GM12878 (cell line): ENCODE data around the gene RAB30. TPM values are rescaled to one million over a fixed set of nuclear protein-coding genes. Genes with fewer than 3 reads are reported as not detected.

ENCODE experiments used
- ATAC-seq: fragments of 200-7000 bp; cut with Tn5 transposase; 3 replicates; pipeline ENCODE4 v1.9.1; 2020; ENCODE audit warnings: mild to moderate bottlenecking, moderate library complexity
- BruUV-seq: library from RNA; stranded (reverse); fragments of 400-500 nt; replicated peaks from 2 replicates; lab custom pipeline; 2021; lab: Mats Ljungman, UMichigan
- CTCF ChIA-PET: fragments of 300-600 bp; sonication (Branson Sonifier 250); formaldehyde crosslinking; extraction: SDS; loops from one replicate; lab custom pipeline; 2021; ENCODE audit warnings: inconsistent platforms; lab: Yijun Ruan, JAX
- POLR2A ChIA-PET: fragments of 350-600 bp; formaldehyde crosslinking; extraction: SDS; loops from one replicate; lab custom pipeline; 2021; ENCODE audit warnings: inconsistent platforms; lab: Charles Lee
- RAD21 ChIA-PET: fragments of 300-600 bp; sonication (Branson Sonifier 250); formaldehyde crosslinking; loops from one replicate; lab custom pipeline; 2023; ENCODE audit warnings: antibody characterized with exemption; ENCODE audit not compliant: unreplicated experiment; lab: Charles Lee
- SMC1A ChIA-PET: fragments of 300-600 bp; sonication (Branson Sonifier 250); formaldehyde crosslinking; loops from one replicate; lab custom pipeline; 2023; ENCODE audit not compliant: unreplicated experiment, uncharacterized antibody; lab: Charles Lee
- DNase-seq: peaks from one replicate; pipeline ENCODE4 v3.0.0-alpha.2; 2011; ENCODE audit warnings: low read depth, low spot score
- FAIRE-seq: peaks from 3 replicates; lab custom pipeline; 2011; peaks lifted over from hg19 to GRCh38; lab: Jason Lieb, UNC
- H2AFZ ChIP-seq: 2 replicates; pipeline ENCODE4 v1.6.0; 2011; ENCODE audit warnings: low read depth, low read length, control low read depth; ENCODE audit not compliant: control insufficient read depth
- H3K27ac ChIP-seq: 2 replicates; pipeline ENCODE4 v1.5.1; 2011; ENCODE audit warnings: control low read depth; ENCODE audit not compliant: control insufficient read depth, insufficient read depth
- H3K27me3 ChIP-seq, 2 experiments: replicated peaks in 1 of 2; 2 replicates each; pipeline versions ENCODE4 v1.6.0 to v1.6.1; 2011; ENCODE audit warnings: low read length in 1 of 2; ENCODE audit not compliant: control insufficient read depth in 2 of 2, insufficient read depth in 2 of 2
- H3K36me3 ChIP-seq, 2 experiments: 2 replicates each; pipeline ENCODE4 v1.5.1; 2011; ENCODE audit warnings: low read length in 1 of 2; ENCODE audit not compliant: control insufficient read depth in 2 of 2, insufficient read depth in 2 of 2
- H3K4me1 ChIP-seq: 2 replicates; pipeline ENCODE4 v1.6.1; 2011; ENCODE audit warnings: mild to moderate bottlenecking, low read length, moderate library complexity, mixed read lengths; ENCODE audit not compliant: control insufficient read depth, insufficient read depth
- H3K4me2 ChIP-seq: 2 replicates; pipeline ENCODE4 v1.6.0; 2011; ENCODE audit warnings: control low read depth; ENCODE audit not compliant: control insufficient read depth, insufficient read depth
- H3K4me3 ChIP-seq: fragments of 200-600 bp; sonication (generic); 2 replicates; pipeline ENCODE4 v1.5.1; 2016
- H3K79me2 ChIP-seq: 2 replicates; pipeline ENCODE4 v1.6.0; 2011; ENCODE audit warnings: low read length; ENCODE audit not compliant: control insufficient read depth, insufficient read depth
- H3K9ac ChIP-seq: 2 replicates; pipeline ENCODE4 v1.8.0; 2011; ENCODE audit warnings: low read length, control low read depth, mixed read lengths; ENCODE audit not compliant: control insufficient read depth, insufficient read depth
- H3K9me3 ChIP-seq: replicated peaks from 3 replicates; pipeline ENCODE4 v1.5.1; 2011; ENCODE audit warnings: mild to moderate bottlenecking, low read length; ENCODE audit not compliant: control insufficient read depth, insufficient read depth
- H4K20me1 ChIP-seq: 2 replicates; pipeline ENCODE4 v1.6.0; 2011; ENCODE audit not compliant: control insufficient read depth, insufficient read depth
- E4F1 ChIP-seq: fragments of 450-650 bp; IDR thresholded peaks from 2 replicates; pipeline ENCODE4 v1.6.1; 2018; ENCODE audit warnings: borderline replicate concordance, mild to moderate bottlenecking; ENCODE audit not compliant: partially characterized antibody
- GABPA ChIP-seq: IDR thresholded peaks from 2 replicates; pipeline ENCODE4 v1.6.1; 2014; ENCODE audit warnings: antibody characterized with exemption, low read depth, mild to moderate bottlenecking, inconsistent platforms
- JUNB ChIP-seq: IDR thresholded peaks from 2 replicates; pipeline ENCODE4 v1.6.1; 2016; ENCODE audit warnings: antibody characterized with exemption, mild to moderate bottlenecking
- POLR2AphosphoS5 ChIP-seq: IDR thresholded peaks from 2 replicates; pipeline ENCODE4 v1.6.1; 2011; ENCODE audit warnings: mild to moderate bottlenecking, low read length, inconsistent platforms
- WGBS: methylation state at CpG from one replicate; pipeline ENCODE4 v1.1.6; 2016; ENCODE audit warnings: low lambda C conversion rate; ENCODE audit not compliant: insufficient replicate concordance, insufficient coverage; ENCODE audit errors: missing lambda C conversion rate; 5-methylcytosine and 5-hydroxymethylcytosine counted together
- in situ Hi-C: fragments of 300-500 bp; cut with MboI; formaldehyde crosslinking; loops from 9 replicates; pipeline ENCODE4 v1.14.3; 2018; ENCODE audit warnings: mixed read lengths
- intact Hi-C: fragments of 100-400 bp; cut with micrococcal nuclease; formaldehyde crosslinking; loops from one replicate; pipeline ENCODE4 v1.14.2; 2022; ENCODE audit not compliant: unreplicated experiment
- polyA plus RNA-seq, 11 experiments: library from polyadenylated mRNA; depleted of rRNA in 4 of 11; unstranded in 6 of 11; stranded (reverse) in 5 of 11; fragments of >200 nt; fragmentation: Nextera tagmentation in 4 of 11; fragmentation: Illumina TruSeq in 1 of 11; extraction: Ambion mirVana in 4 of 11; extraction: Trizol in 1 of 11; gene quantifications; 1 replicate in 1 of 11; 2 replicates in 10 of 11; pipeline versions ENCODE4 v1.2.1 to v1.2.3, GENCODE V29; 2011 to 2016; ENCODE audit warnings: inconsistent platforms in 2 of 11, missing spikeins in 2 of 11, low read depth in 1 of 11
- total RNA-seq, 4 experiments: library from RNA; depleted of rRNA in 3 of 4; stranded (reverse); fragments of >200 nt in 3 of 4; fragmentation: Illumina TruSeq in 1 of 4; extraction: Trizol in 1 of 4; gene quantifications; 2 replicates each; pipeline versions ENCODE4 v1.2.1 to v1.2.3, GENCODE V29; 2013 to 2021

RAB30 gene
- total and polyA plus RNA-seq, 10 of the 15 experiments (the other 5 are each of a cell fraction or from before 2014, with no cell fraction given) = 9.8 to 26.7 (median 19.2) TPM

DNA sequence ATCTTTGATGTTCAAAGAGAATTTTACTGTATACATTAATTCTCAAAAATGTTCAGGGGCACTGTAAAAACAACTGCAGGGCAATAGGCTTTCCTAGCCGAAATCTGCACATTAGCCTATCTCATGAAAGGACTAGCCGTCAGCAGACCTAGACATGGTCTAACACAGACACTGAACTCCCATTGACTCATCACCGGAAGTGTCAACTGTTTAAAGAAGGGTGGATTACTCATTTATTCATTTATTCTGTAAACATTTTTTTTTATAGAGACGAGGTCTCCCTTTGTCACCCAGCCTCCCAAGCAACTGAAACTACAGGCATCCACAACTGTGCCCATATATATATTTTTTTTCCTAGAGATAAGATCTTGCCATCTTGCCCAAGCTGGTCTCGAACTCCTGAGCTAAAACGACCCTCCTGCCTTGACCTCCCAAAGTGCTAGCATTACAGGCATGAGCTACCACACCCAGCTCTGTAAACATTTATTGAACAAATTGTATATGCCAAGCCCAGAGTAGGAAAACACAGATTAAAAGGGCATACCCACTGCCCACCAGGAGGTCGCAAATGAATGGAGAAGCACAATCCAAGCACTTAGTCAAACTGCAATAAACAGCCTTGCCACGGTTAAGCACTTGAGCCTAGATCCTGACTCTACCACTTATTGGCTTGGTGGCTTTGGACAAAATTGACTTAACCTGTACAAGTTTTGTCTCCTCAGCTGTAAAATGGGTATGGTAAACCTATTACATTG is 26.6 kb downstream of the RAB30 start:
- peaks cover 14% of the 10 kb centered on the region for H3K79me2 ChIP-seq
- H3K27ac ChIP-seq = no peak overlapping the region
- RAD21 ChIA-PET = interaction anchor here (0.6 to 2.7 kb wide), 7 partner anchors 11 to 124 kb away, joined by 3 to 11 read pairs (median 4); partner anchors contain the start of gene RAB30
- H2AFZ ChIP-seq = no peak overlapping the region; the same call in 1 of the 2 replicates
- POLR2A ChIA-PET = interaction anchor here (0.9 to 4.0 kb wide), 9 partner anchors 9 to 74 kb away, joined by 3 to 21 read pairs (median 4); no protein-coding TSS in a partner anchor
- FAIRE-seq (peak; percentile 23), ATAC-seq (peak; percentile 85), DNase-seq (no peak)
- no peak overlapping the region for H3K9ac ChIP-seq
- no TSS peak for BruUV-seq
- intact Hi-C loops (no loop called here), in situ Hi-C loops (no loop called here)
- peaks cover 8% of the 10 kb centered on the region for H3K4me1 ChIP-seq
- SMC1A ChIA-PET = interaction anchor here (0.8 to 6.0 kb wide), 17 partner anchors 10 to 202 kb away, joined by 3 to 61 read pairs (median 5); partner anchors contain the start of gene RAB30
- H3K36me3 ChIP-seq = no peaks in the 10 kb centered on the region; a peak in 2 of 4 replicates
- TF ChIP-seq GABPA = 0 out of 2 replicates have a peak, but pooled peaks have one; percentile 30
- peak; percentile 50 for TF ChIP-seq JUNB
- no peak for TF ChIP-seq POLR2AphosphoS5
- TF ChIP-seq E4F1 = no peak
- CTCF ChIA-PET = interaction anchor here (0.8 to 3.6 kb wide), 5 partner anchors 7 to 17 kb away, joined by 3 to 25 read pairs (median 6); no protein-coding TSS in a partner anchor
- WGBS = 45% methylated on average over 8 of the region's 8 CpGs
- no peaks in the 10 kb centered on the region for H3K9me3 ChIP-seq
- no peaks in the 10 kb centered on the region for H4K20me1 ChIP-seq
- no peak overlapping the region for H3K4me3 ChIP-seq
- no peaks in the 10 kb centered on the region for H3K27me3 ChIP-seq
- H3K4me2 ChIP-seq = peak overlapping the region; percentile 11; the same call in 1 of the 2 replicates
